Measurements from ENCODE around the gene DCBLD1.
"Not testable (repeated sequence)": the region's sequence is repeated elsewhere in the genome, so short reads cannot be mapped to it uniquely, and the experiment has no call there.

DCBLD1 gene

GRCh38 chr6:117482240-117483003 is at the start of gene DCBLD1:
Gene DCBLD1 (plus strand): TSS chr6:117482674. CDS start chr6:117482782, 108 bp downstream.
- DNase-seq (ENCODE audit: low read depth in 2 of 2) = no peak

GRCh38 chr6:117440706-117441525 is 41.6 kb upstream of the DCBLD1 start:
- DNase-seq (ENCODE audit: low read depth in 2 of 2) = no peak

- no peak for DNase-seq (ENCODE audit: low read depth in 2 of 2)
Observed at GRCh38 chr6:117441824-117442264, 40.6 kb upstream of the DCBLD1 start.

GRCh38 chr6:117442313-117442712 is 40.2 kb upstream of the DCBLD1 start:
- DNase-seq (ENCODE audit: low read depth in 2 of 2) = not testable (repeated sequence)

- DNase-seq (ENCODE audit: low read depth in 2 of 2) = no peak
Observed at GRCh38 chr6:117444600-117444999, 37.9 kb upstream of the DCBLD1 start.

GRCh38 chr6:117446861-117447260 is 35.6 kb upstream of the DCBLD1 start:
- DNase-seq (ENCODE audit: low read depth in 2 of 2) = no peak

GRCh38 chr6:117448011-117448410 is 34.5 kb upstream of the DCBLD1 start:
- no peak for DNase-seq (ENCODE audit: low read depth in 2 of 2)

GRCh38 chr6:117448732-117449485 is 33.6 kb upstream of the DCBLD1 start:
- no peak for DNase-seq (ENCODE audit: low read depth in 2 of 2)

GRCh38 chr6:117449549-117450439 is 32.7 kb upstream of the DCBLD1 start:
- peak; percentile 10 to 29 for DNase-seq (ENCODE audit: low read depth in 2 of 2)

GRCh38 chr6:117451671-117452070 is 30.8 kb upstream of the DCBLD1 start:
- DNase-seq (ENCODE audit: low read depth in 2 of 2) = no peak

GRCh38 chr6:117456250-117456649 is 26.2 kb upstream of the DCBLD1 start:
- DNase-seq (ENCODE audit: low read depth in 2 of 2) = no peak

GRCh38 chr6:117456998-117457397 is 25.5 kb upstream of the DCBLD1 start:
- DNase-seq (ENCODE audit: low read depth in 2 of 2) = no peak

GRCh38 chr6:117459204-117459944 is 23.1 kb upstream of the DCBLD1 start:
- DNase-seq (ENCODE audit: low read depth in 2 of 2) = no peak

GRCh38 chr6:117463762-117464665 is 18.5 kb upstream of the DCBLD1 start:
- no peak for DNase-seq (ENCODE audit: low read depth in 2 of 2)

GRCh38 chr6:117464700-117465099 is 17.8 kb upstream of the DCBLD1 start:
- DNase-seq (ENCODE audit: low read depth in 2 of 2) = no peak

- no peak for DNase-seq (ENCODE audit: low read depth in 2 of 2)
Observed at GRCh38 chr6:117465691-117466090, 16.8 kb upstream of the DCBLD1 start.

GRCh38 chr6:117467876-117468275 is 14.6 kb upstream of the DCBLD1 start:
- DNase-seq (ENCODE audit: low read depth in 2 of 2) = no peak

GRCh38 chr6:117468527-117468926 is 13.9 kb upstream of the DCBLD1 start:
- DNase-seq (ENCODE audit: low read depth in 2 of 2) = not testable (repeated sequence)

GRCh38 chr6:117469356-117469755 is 13.1 kb upstream of the DCBLD1 start:
- DNase-seq (ENCODE audit: low read depth in 2 of 2) = no peak

All from stimulated activated CD4-positive, alpha-beta T cell treated with anti-CD3 and anti-CD28 coated beads, Interleukin-1b, Interleukin-23, amount 100 ng/mL, for 1 hour (primary cell).